Ishikawa (cell line): ENCODE measurements around the gene BRCC3.

Experiments used
- CEBPB ChIP-seq: IDR thresholded peaks from 2 replicates; pipeline ENCODE4 v1.6.1; 2012
- EP300 ChIP-seq: IDR thresholded peaks from 2 replicates; pipeline ENCODE4 v1.6.1; 2012; ENCODE audit warnings: borderline replicate concordance
- TAF1 ChIP-seq: IDR thresholded peaks from 2 replicates; pipeline ENCODE4 v1.6.1; 2012; ENCODE audit warnings: low read depth, mild to moderate bottlenecking

DNA sequence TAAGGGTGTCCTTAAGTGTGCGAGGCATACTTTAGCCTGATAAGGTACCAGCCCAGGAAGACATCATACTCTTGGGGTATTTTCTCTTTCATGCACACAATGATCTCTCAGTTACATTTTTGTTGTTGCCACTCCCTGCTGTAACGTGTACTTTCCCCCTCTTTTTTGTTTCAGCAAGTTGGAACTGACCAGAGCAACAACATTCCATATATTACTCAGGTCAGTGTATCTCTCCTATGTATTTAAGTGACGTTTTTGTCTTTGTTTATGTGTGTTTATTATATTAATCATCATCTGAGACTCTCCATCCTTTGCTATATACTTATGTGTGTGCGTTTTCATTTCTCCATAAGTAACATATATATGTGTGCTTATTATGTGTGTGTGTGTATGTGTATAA, 73.6 kb downstream of the BRCC3 start:
- no peak for TF ChIP-seq EP300
- no peak for TF ChIP-seq CEBPB
- TF ChIP-seq TAF1 = no peak
